ENCODE data around the gene RPAP2. TPM values are rescaled to one million over a fixed set of nuclear protein-coding genes. Genes with fewer than 3 reads are reported as not detected.

Gene RPAP2
- total RNA-seq, 2 experiments from 2014 or later: 8.6 to 21.9 TPM

GRCh38 chr1:92291372-92291999 lies 7.4 kb upstream of the RPAP2 start:
- BruUV-seq (replicated peaks): no TSS peak
- intact Hi-C loops (cut with micrococcal nuclease; ENCODE audit: unreplicated experiment): loop anchor here (5.0 to 10.0 kb wide), 2 partner anchors 294 to 1473 kb away; no protein-coding TSS in a partner anchor
- Histone ChIP-seq H2AFZ (ENCODE audit: low read length) (no peak overlapping the region), H3K4me3 (ENCODE audit: low read depth, low read length, poor library complexity, severe bottlenecking) (no peak overlapping the region), H3K9me2 (ENCODE audit: insufficient read depth, low read length) (no peaks in the 10 kb centered on the region), H3K27ac (ENCODE audit: low read depth, low read length, poor library complexity, severe bottlenecking) (no peak overlapping the region), H3K79me2 (ENCODE audit: insufficient read depth, low read depth, low read length) (no peaks in the 10 kb centered on the region), H4K20me1 (ENCODE audit: insufficient read depth, low read length) (peaks cover 3% of the 10 kb centered on the region; the same call in 1 of the 2 replicates), H3K36me3 (ENCODE audit: insufficient read depth, low read length) (peaks cover 62% of the 10 kb centered on the region), H3K4me1 (ENCODE audit: insufficient read depth, low read length, poor library complexity, severe bottlenecking) (no peaks in the 10 kb centered on the region), H3K4me2 (ENCODE audit: low read length) (no peak overlapping the region), H3K9me3 (ENCODE audit: low read length) (no peaks in the 10 kb centered on the region)
- peak; percentile 50 for DNase-seq (ENCODE audit: low spot score)
- ChIA-PET POLR2A (interaction anchor here (1.0 to 1.5 kb wide), 2 partner anchors 299 to 305 kb away, joined by 4 to 5 read pairs; no protein-coding TSS in a partner anchor), CTCF (ENCODE audit: unreplicated experiment) (no interaction called here)
- TF ChIP-seq CTCF (conservative IDR thresholded peaks at IDR 0.05; ENCODE audit: low read length): peak; percentile 88
- TF ChIP-seq EZH2phosphoT487 (IDR thresholded peaks at IDR 0.05; ENCODE audit: borderline replicate concordance, low read depth, low read length): no peak

- H3K4me2 ChIP-seq (ENCODE audit: low read length): peak overlapping the region; percentile 87
- peak overlapping the region; percentile 56 for H3K27ac ChIP-seq (ENCODE audit: low read depth, low read length, poor library complexity, severe bottlenecking)
- peak overlapping the region; percentile 94 for H2AFZ ChIP-seq (ENCODE audit: low read length)
- no peaks in the 10 kb centered on the region for H4K20me1 ChIP-seq (ENCODE audit: insufficient read depth, low read length)
- DNase-seq (ENCODE audit: low spot score): no peak
- no TSS peak for BruUV-seq (replicated peaks)
- CTCF ChIA-PET (ENCODE audit: unreplicated experiment): no interaction called here
- POLR2A ChIA-PET: interaction anchor here (0.6 to 1.5 kb wide), 3 partner anchors 9 to 191 kb away, joined by 3 to 4 read pairs (median 3); no protein-coding TSS in a partner anchor
- peaks cover 40% of the 10 kb centered on the region for H3K36me3 ChIP-seq (ENCODE audit: insufficient read depth, low read length)
- H3K4me3 ChIP-seq (ENCODE audit: low read depth, low read length, poor library complexity, severe bottlenecking): peak overlapping the region; percentile 88
- intact Hi-C loops (cut with micrococcal nuclease; ENCODE audit: unreplicated experiment): loop anchor here (2.0 to 10.0 kb wide), 3 partner anchors 796 to 1611 kb away; partner anchors contain the start of genes CDC7 and GCLM
- TF ChIP-seq CTCF (conservative IDR thresholded peaks at IDR 0.05; ENCODE audit: low read length) (peak; percentile 54), EZH2phosphoT487 (IDR thresholded peaks at IDR 0.05; ENCODE audit: borderline replicate concordance, low read depth, low read length) (no peak)
- H3K4me1 ChIP-seq (ENCODE audit: insufficient read depth, low read length, poor library complexity, severe bottlenecking): peaks cover 18% of the 10 kb centered on the region
- H3K9me2 ChIP-seq (ENCODE audit: insufficient read depth, low read length): no peaks in the 10 kb centered on the region
- H3K79me2 ChIP-seq (ENCODE audit: insufficient read depth, low read depth, low read length): peaks cover 34% of the 10 kb centered on the region; the same call in 1 of the 2 replicates
- no peaks in the 10 kb centered on the region for H3K9me3 ChIP-seq (ENCODE audit: low read length)
Observed at GRCh38 chr1:92298213-92298572, 666 bp upstream of the RPAP2 start.
